Panc1 (cell line): Measurements from ENCODE around the gene OR1N2.

Source experiments
- CTCF ChIP-seq: fragments of 450-650 bp; IDR thresholded peaks from 2 replicates; pipeline ENCODE4 v1.5.1; 2017; ENCODE audit warnings: mild to moderate bottlenecking
- POLR2AphosphoS5 ChIP-seq: IDR thresholded peaks from 2 replicates; pipeline ENCODE4 v1.6.1; 2012; ENCODE audit warnings: mild to moderate bottlenecking, low read depth, low read length, moderate library complexity
- SIN3A ChIP-seq: IDR thresholded peaks from 2 replicates; pipeline ENCODE4 v1.6.1; 2012; ENCODE audit warnings: low read depth, mild to moderate bottlenecking, low read length, moderate library complexity, borderline replicate concordance; ENCODE audit not compliant: insufficient read depth
- TCF7L2 ChIP-seq: IDR thresholded peaks from 2 replicates; pipeline ENCODE4 v1.6.1; 2011; ENCODE audit warnings: mild to moderate bottlenecking, low read depth, low read length, inconsistent platforms
- TF ChIP-seq, protein P1 (sequence below), 2 experiments: IDR thresholded peaks; 2 replicates each; pipeline ENCODE4 v1.6.1; 2011 to 2012; ENCODE audit warnings: low read depth in 2 of 2, control low read depth in 1 of 2, low read length in 1 of 2, mild to moderate bottlenecking in 1 of 2, moderate library complexity in 1 of 2; ENCODE audit not compliant: insufficient read depth in 1 of 2

DNA sequence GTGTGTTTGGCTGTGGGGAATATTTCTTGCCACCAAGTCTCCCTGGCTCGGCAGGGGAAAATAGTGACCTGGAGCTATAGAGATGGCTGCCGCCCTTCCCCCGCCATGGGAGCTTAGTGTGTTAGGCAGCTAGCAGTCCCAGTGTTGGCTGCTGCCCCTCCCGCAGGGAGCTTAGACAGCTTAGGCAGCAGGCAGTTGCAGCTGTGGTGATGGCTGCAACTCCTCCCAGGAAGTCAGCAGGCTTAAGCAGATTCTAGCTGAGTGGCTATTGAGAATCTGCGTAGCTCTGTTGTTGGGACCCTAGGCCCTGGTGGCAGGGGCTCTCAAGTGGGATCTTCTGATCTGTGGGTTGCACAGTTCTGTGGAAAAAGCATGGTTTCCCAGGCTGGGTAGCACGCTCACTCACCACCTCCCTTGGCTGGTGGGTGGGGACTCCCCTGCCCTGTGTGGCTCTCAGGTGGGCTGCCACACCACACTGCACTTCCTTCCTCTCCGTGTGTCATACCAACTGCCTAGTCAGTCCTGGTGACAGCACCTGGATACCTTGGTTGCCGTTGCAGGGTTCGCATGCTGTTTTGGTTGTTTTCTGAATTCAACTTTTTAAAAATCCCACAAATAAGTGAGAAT is 9.3 kb downstream of the OR1N2 start:
- no peak for TF ChIP-seq CTCF
- no peak for TF ChIP-seq SIN3A
- TF ChIP-seq, protein P1, sequence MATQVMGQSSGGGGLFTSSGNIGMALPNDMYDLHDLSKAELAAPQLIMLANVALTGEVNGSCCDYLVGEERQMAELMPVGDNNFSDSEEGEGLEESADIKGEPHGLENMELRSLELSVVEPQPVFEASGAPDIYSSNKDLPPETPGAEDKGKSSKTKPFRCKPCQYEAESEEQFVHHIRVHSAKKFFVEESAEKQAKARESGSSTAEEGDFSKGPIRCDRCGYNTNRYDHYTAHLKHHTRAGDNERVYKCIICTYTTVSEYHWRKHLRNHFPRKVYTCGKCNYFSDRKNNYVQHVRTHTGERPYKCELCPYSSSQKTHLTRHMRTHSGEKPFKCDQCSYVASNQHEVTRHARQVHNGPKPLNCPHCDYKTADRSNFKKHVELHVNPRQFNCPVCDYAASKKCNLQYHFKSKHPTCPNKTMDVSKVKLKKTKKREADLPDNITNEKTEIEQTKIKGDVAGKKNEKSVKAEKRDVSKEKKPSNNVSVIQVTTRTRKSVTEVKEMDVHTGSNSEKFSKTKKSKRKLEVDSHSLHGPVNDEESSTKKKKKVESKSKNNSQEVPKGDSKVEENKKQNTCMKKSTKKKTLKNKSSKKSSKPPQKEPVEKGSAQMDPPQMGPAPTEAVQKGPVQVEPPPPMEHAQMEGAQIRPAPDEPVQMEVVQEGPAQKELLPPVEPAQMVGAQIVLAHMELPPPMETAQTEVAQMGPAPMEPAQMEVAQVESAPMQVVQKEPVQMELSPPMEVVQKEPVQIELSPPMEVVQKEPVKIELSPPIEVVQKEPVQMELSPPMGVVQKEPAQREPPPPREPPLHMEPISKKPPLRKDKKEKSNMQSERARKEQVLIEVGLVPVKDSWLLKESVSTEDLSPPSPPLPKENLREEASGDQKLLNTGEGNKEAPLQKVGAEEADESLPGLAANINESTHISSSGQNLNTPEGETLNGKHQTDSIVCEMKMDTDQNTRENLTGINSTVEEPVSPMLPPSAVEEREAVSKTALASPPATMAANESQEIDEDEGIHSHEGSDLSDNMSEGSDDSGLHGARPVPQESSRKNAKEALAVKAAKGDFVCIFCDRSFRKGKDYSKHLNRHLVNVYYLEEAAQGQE (IDR thresholded peaks at IDR 0.05; ENCODE audit: insufficient read depth in 1 of 2, low read depth in 2 of 2, low read length in 1 of 2): no peak
- no peak for TF ChIP-seq POLR2AphosphoS5
- no peak for TF ChIP-seq TCF7L2
